ENCODE measurements around the gene NGEF. TPM values are rescaled to one million over a fixed set of nuclear protein-coding genes. Genes with fewer than 3 reads are reported as not detected.

Gene NGEF
- total RNA-seq, 1 experiment from 2014 or later: 5.4 TPM

- Mint-ChIP-seq H3K27me3 (ENCODE audit: low read depth) (no peaks in the 10 kb centered on the region), H3K36me3 (peaks cover 25% of the 10 kb centered on the region), H3K4me3 (no peak overlapping the region), H3K4me1 (no peaks in the 10 kb centered on the region), H3K27ac (no peak overlapping the region), H3K9me3 (no peaks in the 10 kb centered on the region)
- no peak for ATAC-seq
- TF ChIP-seq NR3C1 (CRISPR knock-in tag; conservative IDR thresholded peaks at IDR 0.05; ENCODE audit: low read depth) (no peak), PRRX2 (CRISPR knock-in tag; IDR thresholded peaks at IDR 0.05) (no peak), PREB (CRISPR knock-in tag; IDR thresholded peaks at IDR 0.05; ENCODE audit: borderline replicate concordance) (no peak), FOXP4 (CRISPR knock-in tag; IDR thresholded peaks at IDR 0.05) (no peak), ERG (CRISPR knock-in tag; IDR thresholded peaks at IDR 0.05) (no peak), HMGXB4 (CRISPR knock-in tag; IDR thresholded peaks at IDR 0.05) (no peak), GRHL2 (CRISPR knock-in tag; IDR thresholded peaks at IDR 0.05; ENCODE audit: insufficient replicate concordance, severe bottlenecking) (no peak)
- no peak for DNase-seq (ENCODE audit: low spot score)
- CTCF ChIA-PET: interaction anchor here (0.6 kb wide), 1 partner anchor 8 kb away, joined by 3 read pairs; no protein-coding TSS in a partner anchor
- POLR2A ChIA-PET: no interaction called here
These were observed 151.7 kb downstream of the NGEF start for GRCh38 chr2:232861353-232861752.

- TF ChIP-seq AFF4 (CRISPR knock-in tag; IDR thresholded peaks at IDR 0.05; ENCODE audit: borderline replicate concordance): no peak
- ChIA-PET POLR2A (no interaction called here), CTCF (no interaction called here)
- no peak overlapping the region for H3K4me3 Mint-ChIP-seq
- H3K9me3 Mint-ChIP-seq: no peaks in the 10 kb centered on the region
- H3K36me3 Mint-ChIP-seq: peaks cover 27% of the 10 kb centered on the region
- no peak for DNase-seq (ENCODE audit: low spot score)
- H3K27ac Mint-ChIP-seq: no peak overlapping the region
- no peaks in the 10 kb centered on the region for H3K27me3 Mint-ChIP-seq (ENCODE audit: low read depth)
- no peak for ATAC-seq
- no peaks in the 10 kb centered on the region for H3K4me1 Mint-ChIP-seq
These were observed 152.3 kb downstream of the NGEF start for GRCh38 chr2:232860593-232861241.

GRCh38 chr2:232859385-232859916 is 153.6 kb downstream of the NGEF start:
- Mint-ChIP-seq H3K9me3 (no peaks in the 10 kb centered on the region), H3K27me3 (ENCODE audit: low read depth) (no peaks in the 10 kb centered on the region), H3K4me3 (no peak overlapping the region), H3K36me3 (peaks cover 27% of the 10 kb centered on the region), H3K4me1 (no peaks in the 10 kb centered on the region), H3K27ac (no peak overlapping the region)
- no peak for DNase-seq (ENCODE audit: low spot score)
- ChIA-PET CTCF (interaction anchor here (0.6 to 1.5 kb wide), 2 partner anchors 9 to 489 kb away, joined by 4 read pairs; no protein-coding TSS in a partner anchor), POLR2A (no interaction called here)
- ATAC-seq: no peak
- no peak for TF ChIP-seq FOXK1 (CRISPR knock-in tag; IDR thresholded peaks at IDR 0.05)
- TF ChIP-seq ZNF532 (CRISPR knock-in tag; IDR thresholded peaks at IDR 0.05; ENCODE audit: borderline replicate concordance): no peak
- no peak for TF ChIP-seq USF1 (CRISPR knock-in tag; IDR thresholded peaks at IDR 0.05)
- no peak for TF ChIP-seq ETV6 (CRISPR knock-in tag; IDR thresholded peaks at IDR 0.05)
